GM13977 (cell line): ENCODE data around the gene ALK.

Source experiments
- DNase-seq: peaks from one replicate; pipeline ENCODE4 v3.0.0; 2012; ENCODE audit warnings: low spot score
- CTCF ChIP-seq: IDR thresholded peaks from 2 replicates; pipeline ENCODE4 v1.5.1; 2012; ENCODE audit warnings: mild to moderate bottlenecking, control low read depth; ENCODE audit not compliant: insufficient read depth; ENCODE audit errors: extremely low read depth, missing control alignments
- in situ Hi-C: fragments of 300-500 bp; cut with MboI; formaldehyde crosslinking; loops from one replicate; pipeline ENCODE4 v1.12.0; 2022; ENCODE audit warnings: low sequenced_read_pairs, low pct_unique_long_range_greater_than_20kb, mixed read lengths, inconsistent platforms; ENCODE audit not compliant: unreplicated experiment

The ALK gene

GRCh38 chr2:29293830-29294438, 627.5 kb downstream of the ALK start:
- peak; percentile 19 for DNase-seq
- no peak for TF ChIP-seq CTCF
- in situ Hi-C loops = no loop called here

- no peak for DNase-seq
- in situ Hi-C loops = no loop called here
Observed at GRCh38 chr2:29290293-29291047, 630.9 kb downstream of the ALK start.

GRCh38 chr2:29284671-29285070, 636.7 kb downstream of the ALK start:
- no peak for TF ChIP-seq CTCF
- in situ Hi-C loops = no loop called here
- no peak for DNase-seq

More at GRCh38 chr2:29290293-29291047, 630.9 kb downstream of the ALK start:
- TF ChIP-seq CTCF = no peak

- in situ Hi-C loops = no loop called here
- DNase-seq = no peak
- no peak for TF ChIP-seq CTCF
Observed at GRCh38 chr2:29281916-29282247, 639.5 kb downstream of the ALK start.

GRCh38 chr2:29281086-29281915, 640.1 kb downstream of the ALK start:
- TF ChIP-seq CTCF = no peak
- in situ Hi-C loops = no loop called here
- DNase-seq = no peak

- TF ChIP-seq CTCF = no peak
- DNase-seq = no peak
- in situ Hi-C loops = no loop called here
Observed at GRCh38 chr2:29278966-29279365, 642.4 kb downstream of the ALK start.
